AG10803 (cell line): Measurements from ENCODE around the gene SH3D19.

Experiments
- DNase-seq: peaks from one replicate; pipeline ENCODE4 v3.0.0; 2010; ENCODE audit warnings: low read depth
- H3K4me3 ChIP-seq: 2 replicates; pipeline ENCODE4 v1.5.1; 2011; ENCODE audit warnings: mild to moderate bottlenecking, low read length, control low read depth
- CTCF ChIP-seq: conservative IDR thresholded peaks from 2 replicates; pipeline ENCODE4 v1.5.1; 2011; ENCODE audit warnings: mild to moderate bottlenecking, low read length, control low read depth, inconsistent platforms

The SH3D19 gene

DNA sequence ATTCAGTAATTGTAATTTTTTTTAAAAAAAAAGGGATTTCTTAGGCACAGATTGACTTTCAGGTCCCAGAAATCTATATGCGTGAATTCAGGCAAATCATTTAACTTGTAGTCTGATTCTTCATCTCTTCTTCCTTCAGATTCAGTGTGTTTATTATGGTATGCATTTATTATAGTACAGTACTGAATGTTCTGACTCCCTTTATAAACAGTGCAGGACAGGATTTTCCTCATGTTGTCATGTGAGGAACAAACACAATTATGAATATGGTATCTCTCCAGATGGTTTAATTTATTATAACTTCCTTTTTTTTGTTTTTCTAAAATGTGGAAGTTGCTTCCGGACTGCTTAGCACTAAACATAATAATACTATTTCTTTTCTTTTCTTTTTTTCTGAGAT, 171.8 kb downstream of the SH3D19 start:
- no peak for TF ChIP-seq CTCF
- no peak overlapping the region for H3K4me3 ChIP-seq
- DNase-seq = no peak

DNA sequence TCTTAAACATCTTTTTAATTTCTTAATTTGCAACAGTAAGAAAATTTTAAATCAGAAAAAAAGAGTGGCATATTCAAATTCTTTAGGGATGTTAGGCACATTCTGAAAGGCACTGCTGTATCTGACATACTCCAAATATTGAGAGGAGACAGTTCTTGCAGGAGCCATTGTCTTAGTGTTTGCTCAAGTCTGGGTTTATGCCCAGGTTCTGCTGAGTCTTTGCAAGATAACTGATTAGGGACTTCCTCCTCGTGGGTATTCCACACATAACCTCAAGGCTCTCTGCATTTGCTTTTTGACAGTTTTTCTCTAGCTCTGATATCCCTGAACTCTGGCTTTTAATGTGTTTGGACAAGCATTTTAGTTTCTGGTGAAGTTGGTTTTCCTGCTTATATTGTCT, 173.4 kb downstream of the SH3D19 start:
- no peak for TF ChIP-seq CTCF
- DNase-seq = no peak

GRCh38 chr4:151150821-151151580, 174.4 kb downstream of the SH3D19 start:
- no peak for DNase-seq
- no peak for TF ChIP-seq CTCF
- no peak overlapping the region for H3K4me3 ChIP-seq

More for the DNA sequence above, 173.4 kb downstream of the SH3D19 start:
- no peak overlapping the region for H3K4me3 ChIP-seq

- no peak for TF ChIP-seq CTCF
- H3K4me3 ChIP-seq = no peak overlapping the region
- no peak for DNase-seq
Measured at GRCh38 chr4:151148261-151148660, 177.1 kb downstream of the SH3D19 start.

DNA sequence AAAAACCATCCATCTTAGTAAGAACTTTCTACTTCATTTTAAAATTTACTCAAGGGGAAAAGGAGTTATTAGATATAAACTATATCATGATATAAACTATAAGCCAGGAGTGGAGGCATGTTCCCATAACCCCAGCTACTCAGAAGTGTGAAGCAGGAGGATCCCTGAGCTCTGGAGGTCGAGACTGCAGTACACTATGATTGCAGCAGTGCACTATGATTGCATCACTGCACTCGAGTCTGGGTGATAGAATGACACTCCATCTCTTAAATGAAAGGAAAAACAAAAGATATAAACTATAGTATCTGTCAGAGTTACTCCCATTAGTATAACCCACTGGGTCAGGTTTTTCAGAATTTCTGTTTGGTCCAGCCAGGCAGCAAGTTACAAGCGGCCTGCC, 178.4 kb downstream of the SH3D19 start:
- peak; percentile 10 for DNase-seq
- TF ChIP-seq CTCF = no peak
- H3K4me3 ChIP-seq = no peak overlapping the region

DNA sequence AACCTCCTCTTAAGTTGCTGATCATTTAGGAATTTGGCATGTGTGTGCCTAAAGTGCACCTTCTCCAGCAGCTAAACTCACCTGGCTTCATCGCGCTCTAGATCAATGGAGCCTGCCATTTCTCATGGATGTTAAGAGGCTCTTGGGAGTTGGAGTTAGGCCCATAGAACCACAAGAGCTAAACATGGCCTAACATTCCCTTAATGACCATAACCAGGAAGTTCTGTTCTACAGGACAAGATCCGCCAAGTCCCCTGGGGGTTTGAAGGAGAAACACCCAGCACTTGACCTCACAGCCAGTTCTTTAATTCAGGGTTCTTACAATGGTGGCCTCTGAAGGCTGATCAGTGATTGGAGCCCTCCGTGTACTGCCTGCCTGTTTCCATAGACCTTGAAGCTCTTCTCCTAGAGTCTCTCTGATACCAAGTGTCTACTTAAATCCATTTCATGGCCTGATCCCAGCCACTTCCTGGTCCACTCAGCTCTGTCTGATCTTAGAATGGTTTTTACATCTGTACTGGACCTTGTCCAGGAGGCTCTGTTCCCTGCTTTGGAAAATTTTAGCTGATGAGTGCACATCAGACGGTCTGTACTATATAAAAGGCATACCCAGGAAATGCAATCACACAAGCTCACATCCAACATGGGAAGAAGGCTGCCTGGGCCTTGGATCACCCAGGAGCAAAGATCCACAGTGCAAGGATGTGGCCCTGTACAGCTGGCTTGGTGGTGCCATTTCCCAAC, 180.9 kb downstream of the SH3D19 start:
- H3K4me3 ChIP-seq = no peak overlapping the region
- DNase-seq = no peak
- no peak for TF ChIP-seq CTCF

GRCh38 chr4:151143811-151144210, 181.6 kb downstream of the SH3D19 start:
- H3K4me3 ChIP-seq = no peak overlapping the region
- no peak for DNase-seq
- no peak for TF ChIP-seq CTCF
